Suppressor macrophage treated with lipopolysaccharide for 4 hours (primary cell): ENCODE measurements around the gene OR4D9.

Experiments used
- DNase-seq: peaks from one replicate; pipeline ENCODE4 v3.0.0-alpha.2; 2020

Gene OR4D9

GRCh38 chr11:59550842-59551658 is 39.7 kb downstream of the OR4D9 start:
- peak; percentile 95 for DNase-seq

GRCh38 chr11:59551659-59552521 is 40.6 kb downstream of the OR4D9 start:
- DNase-seq, result peak; percentile 64

- no peak for DNase-seq
Measured at GRCh38 chr11:59552844-59553243, 41.5 kb downstream of the OR4D9 start.

- DNase-seq, result no peak
Measured at GRCh38 chr11:59553323-59553722, 42.0 kb downstream of the OR4D9 start.

GRCh38 chr11:59555601-59556114 is 44.3 kb downstream of the OR4D9 start:
- DNase-seq, result no peak

GRCh38 chr11:59556115-59556916 is 45.0 kb downstream of the OR4D9 start:
- DNase-seq, result peak; percentile 91

GRCh38 chr11:59556917-59557348 is 45.6 kb downstream of the OR4D9 start:
- DNase-seq, result peak; percentile 28

- DNase-seq, result peak; percentile 70
Measured at GRCh38 chr11:59558270-59558643, 46.9 kb downstream of the OR4D9 start.

GRCh38 chr11:59559886-59560285 is 48.5 kb downstream of the OR4D9 start:
- DNase-seq, result no peak

GRCh38 chr11:59560290-59560701 is 49.0 kb downstream of the OR4D9 start:
- peak; percentile 70 for DNase-seq

GRCh38 chr11:59560702-59561473 is 49.5 kb downstream of the OR4D9 start:
- peak; percentile 81 for DNase-seq

- DNase-seq, result no peak
Measured at GRCh38 chr11:59562292-59562691, 51.0 kb downstream of the OR4D9 start.
